ENCODE results near the gene ZNF813. TPM values are rescaled to one million over a fixed set of nuclear protein-coding genes. Genes with fewer than 3 reads are reported as not detected.

The ZNF813 gene
- total RNA-seq, 1 experiment from 2014 or later = not detected

- Histone ChIP-seq H3K4me3 (replicated peaks in 1 of 2; ENCODE audit: low read depth in 1 of 2, low read length in 2 of 2) (no peak overlapping the region), H3K9me2 (ENCODE audit: insufficient read depth) (no peaks in the 10 kb centered on the region), H3K9me3 (ENCODE audit: control insufficient read depth in 1 of 2, insufficient read depth in 1 of 2, low read depth in 1 of 2, low read length in 2 of 2) (peaks cover 10 to 12% of the 10 kb centered on the region in 2 experiments; a peak in 3 of 4 replicates), H2AFZ (ENCODE audit: low read depth, low read length, poor library complexity, severe bottlenecking) (no peak overlapping the region), H3K4me2 (ENCODE audit: low read length) (no peak overlapping the region), H3K27ac (ENCODE audit: low read depth, low read length) (no peak overlapping the region), H3K79me2 (ENCODE audit: insufficient read depth, low read length) (no peaks in the 10 kb centered on the region), H4K20me1 (ENCODE audit: insufficient read depth) (no peaks in the 10 kb centered on the region), H3K27me3 (ENCODE audit: insufficient read depth, low read length) (no peaks in the 10 kb centered on the region), H3K4me1 (ENCODE audit: control insufficient read depth in 1 of 2, insufficient read depth in 2 of 2, low read length in 2 of 2) (no peaks in the 10 kb centered on the region), H3K36me3 (ENCODE audit: control insufficient read depth in 1 of 2, insufficient read depth in 2 of 2, low read length in 2 of 2) (no peaks in the 10 kb centered on the region), H3K9ac (ENCODE audit: low read length) (no peak overlapping the region)
- TF ChIP-seq, protein P1, sequence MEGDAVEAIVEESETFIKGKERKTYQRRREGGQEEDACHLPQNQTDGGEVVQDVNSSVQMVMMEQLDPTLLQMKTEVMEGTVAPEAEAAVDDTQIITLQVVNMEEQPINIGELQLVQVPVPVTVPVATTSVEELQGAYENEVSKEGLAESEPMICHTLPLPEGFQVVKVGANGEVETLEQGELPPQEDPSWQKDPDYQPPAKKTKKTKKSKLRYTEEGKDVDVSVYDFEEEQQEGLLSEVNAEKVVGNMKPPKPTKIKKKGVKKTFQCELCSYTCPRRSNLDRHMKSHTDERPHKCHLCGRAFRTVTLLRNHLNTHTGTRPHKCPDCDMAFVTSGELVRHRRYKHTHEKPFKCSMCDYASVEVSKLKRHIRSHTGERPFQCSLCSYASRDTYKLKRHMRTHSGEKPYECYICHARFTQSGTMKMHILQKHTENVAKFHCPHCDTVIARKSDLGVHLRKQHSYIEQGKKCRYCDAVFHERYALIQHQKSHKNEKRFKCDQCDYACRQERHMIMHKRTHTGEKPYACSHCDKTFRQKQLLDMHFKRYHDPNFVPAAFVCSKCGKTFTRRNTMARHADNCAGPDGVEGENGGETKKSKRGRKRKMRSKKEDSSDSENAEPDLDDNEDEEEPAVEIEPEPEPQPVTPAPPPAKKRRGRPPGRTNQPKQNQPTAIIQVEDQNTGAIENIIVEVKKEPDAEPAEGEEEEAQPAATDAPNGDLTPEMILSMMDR (IDR thresholded peaks at IDR 0.05 in 2 of 3, conservative IDR thresholded peaks at IDR 0.05 in 1 of 3; ENCODE audit: borderline replicate concordance in 1 of 3, insufficient read depth in 1 of 3, low read depth in 2 of 3, low read length in 2 of 3) = no peak
- TF ChIP-seq ZBTB33 (IDR thresholded peaks at IDR 0.05; ENCODE audit: extremely low read depth, insufficient replicate concordance, low read length) = no peak
- TF ChIP-seq RAD21 (IDR thresholded peaks at IDR 0.05; ENCODE audit: low read depth) = no peak
- TF ChIP-seq, protein P2, sequence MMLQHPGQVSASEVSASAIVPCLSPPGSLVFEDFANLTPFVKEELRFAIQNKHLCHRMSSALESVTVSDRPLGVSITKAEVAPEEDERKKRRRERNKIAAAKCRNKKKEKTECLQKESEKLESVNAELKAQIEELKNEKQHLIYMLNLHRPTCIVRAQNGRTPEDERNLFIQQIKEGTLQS (IDR thresholded peaks at IDR 0.05) = no peak
- TF ChIP-seq SIN3A (IDR thresholded peaks at IDR 0.05; ENCODE audit: low read depth) = no peak
- TF ChIP-seq ZFX (IDR thresholded peaks at IDR 0.05) = no peak
- TF ChIP-seq EGR1 (IDR thresholded peaks at IDR 0.05; ENCODE audit: low read depth) = no peak
- no peak for TF ChIP-seq CBX3 (IDR thresholded peaks at IDR 0.05; ENCODE audit: low read depth)
- no peak for TF ChIP-seq ZNF274 (IDR thresholded peaks at IDR 0.05; ENCODE audit: low read depth, low read length)
- no peak for TF ChIP-seq EZH2phosphoT487 (IDR thresholded peaks at IDR 0.05; ENCODE audit: borderline replicate concordance)
- TF ChIP-seq POLR2AphosphoS5 (IDR thresholded peaks at IDR 0.05; ENCODE audit: low read depth, low read length) = no peak
- no peak for TF ChIP-seq YY1 (IDR thresholded peaks at IDR 0.05; ENCODE audit: extremely low read depth, insufficient replicate concordance, low read depth, low read length)
- TF ChIP-seq EZH2 (IDR thresholded peaks at IDR 0.05) = no peak
- DNase-seq (ENCODE audit: low read depth, low spot score) (no peak), ATAC-seq (no peak)
- ChIA-PET CTCF (no interaction called here), RAD21 (ENCODE audit: low non-redundant PET in 1 of 2, low total read pairs in 2 of 2, uncharacterized antibody in 2 of 2, unreplicated experiment in 2 of 2) (no interaction called here), POLR2A (no interaction called here)
- BruUV-seq (replicated peaks) = no TSS peak
- intact Hi-C loops (cut with micrococcal nuclease) = no loop called here
These were observed 5.7 kb upstream of the ZNF813 start for GRCh38 chr19:53461866-53462265.
